ENCODE data around the gene MSN.

MSN gene

GRCh38 chrX:65718538-65718937, 51.1 kb downstream of the MSN start:
- H3K4me3 ChIP-seq (ENCODE audit: low read depth, low read length), result no peak overlapping the region
- no peak for TF ChIP-seq CTCF (IDR thresholded peaks at IDR 0.05; ENCODE audit: control insufficient read depth, extremely low read depth, insufficient read depth)
- no peak for DNase-seq (ENCODE audit: low read depth)

- H3K4me3 ChIP-seq (ENCODE audit: low read depth, low read length), result no peak overlapping the region
- TF ChIP-seq CTCF (IDR thresholded peaks at IDR 0.05; ENCODE audit: control insufficient read depth, extremely low read depth, insufficient read depth), result no peak
- DNase-seq (ENCODE audit: low read depth), result no peak
Measured at GRCh38 chrX:65720381-65720964, 53.0 kb downstream of the MSN start.

GRCh38 chrX:65723706-65724105, 56.3 kb downstream of the MSN start:
- no peak overlapping the region for H3K4me3 ChIP-seq (ENCODE audit: low read depth, low read length)
- no peak for TF ChIP-seq CTCF (IDR thresholded peaks at IDR 0.05; ENCODE audit: control insufficient read depth, extremely low read depth, insufficient read depth)
- DNase-seq (ENCODE audit: low read depth), result no peak

- no peak for TF ChIP-seq CTCF (IDR thresholded peaks at IDR 0.05; ENCODE audit: control insufficient read depth, extremely low read depth, insufficient read depth)
- no peak for DNase-seq (ENCODE audit: low read depth)
- H3K4me3 ChIP-seq (ENCODE audit: low read depth, low read length), result no peak overlapping the region
Measured at GRCh38 chrX:65726715-65727114, 59.3 kb downstream of the MSN start.

- TF ChIP-seq CTCF (IDR thresholded peaks at IDR 0.05; ENCODE audit: control insufficient read depth, extremely low read depth, insufficient read depth), result no peak
- no peak for DNase-seq (ENCODE audit: low read depth)
- H3K4me3 ChIP-seq (ENCODE audit: low read depth, low read length), result no peak overlapping the region
Measured at GRCh38 chrX:65731684-65732289, 64.3 kb downstream of the MSN start.

GRCh38 chrX:65740909-65741308, 73.5 kb downstream of the MSN start:
- DNase-seq (ENCODE audit: low read depth), result no peak
- no peak overlapping the region for H3K4me3 ChIP-seq (ENCODE audit: low read depth, low read length)
- TF ChIP-seq CTCF (IDR thresholded peaks at IDR 0.05; ENCODE audit: control insufficient read depth, extremely low read depth, insufficient read depth), result no peak

GRCh38 chrX:65741823-65742222, 74.4 kb downstream of the MSN start:
- H3K4me3 ChIP-seq (ENCODE audit: low read depth, low read length), result no peak overlapping the region
- TF ChIP-seq CTCF (IDR thresholded peaks at IDR 0.05; ENCODE audit: control insufficient read depth, extremely low read depth, insufficient read depth), result no peak
- no peak for DNase-seq (ENCODE audit: low read depth)

Measured in LNCaP clone FGC (cell line).